Measurements from ENCODE around the gene SLC24A4.

SLC24A4 gene

GRCh38 chr14:92372230-92372629, 49.3 kb downstream of the SLC24A4 start:
- no peak overlapping the region for H3K4me3 ChIP-seq (ENCODE audit: low read length in 2 of 2)
- no peak overlapping the region for H3K4ac ChIP-seq (ENCODE audit: low read length)
- H3K79me1 ChIP-seq (ENCODE audit: low read depth, low read length), result no peaks in the 10 kb centered on the region
- no peak overlapping the region for H2BK12ac ChIP-seq (ENCODE audit: low read length)
- no peak overlapping the region for H4K8ac ChIP-seq (ENCODE audit: low read depth, low read length)
- H3K9me3 ChIP-seq (replicated peaks in 1 of 2; ENCODE audit: control insufficient read depth in 2 of 2, insufficient read depth in 1 of 2, low read depth in 1 of 2, low read length in 2 of 2), result no peaks in the 10 kb centered on the region
- no peak for DNase-seq (ENCODE audit: low spot score)
- H3K27me3 ChIP-seq (ENCODE audit: control insufficient read depth in 3 of 3, insufficient read depth in 3 of 3, low read depth in 1 of 3, low read length in 3 of 3), result no peaks in the 10 kb centered on the region
- H2AFZ ChIP-seq (ENCODE audit: low read length), result no peak overlapping the region
- no peak overlapping the region for H2BK5ac ChIP-seq (ENCODE audit: low read length)
- H3K4me2 ChIP-seq (ENCODE audit: insufficient read depth, low read length, poor library complexity, severe bottlenecking), result no peak overlapping the region
- WGBS, 2 donors (ENCODE audit: extremely low coverage in 2 of 2, insufficient read length in 2 of 2, insufficient replicate concordance in 1 of 2), result no CpG with 5 or more reads among the region's 2 CpGs
- no peak overlapping the region for H3K9ac ChIP-seq (ENCODE audit: low read depth, low read length, poor library complexity)
- no peak overlapping the region for H3K23ac ChIP-seq (ENCODE audit: low read depth, low read length, poor library complexity)
- no peaks in the 10 kb centered on the region for H3K4me1 ChIP-seq (ENCODE audit: control insufficient read depth in 2 of 2, insufficient read depth in 1 of 2, low read depth in 1 of 2, low read length in 2 of 2)
- H2BK120ac ChIP-seq (ENCODE audit: low read depth, low read length), result no peak overlapping the region
- no peak overlapping the region for H2AK5ac ChIP-seq (ENCODE audit: low read depth, low read length)
- no peak overlapping the region for H3K14ac ChIP-seq (ENCODE audit: low read length)
- H3K27ac ChIP-seq (replicated peaks; ENCODE audit: low read length), result no peak overlapping the region
- no peaks in the 10 kb centered on the region for H3K36me3 ChIP-seq (replicated peaks in 1 of 2; ENCODE audit: control insufficient read depth in 2 of 2, insufficient read depth in 2 of 2, low read length in 2 of 2)
- H3K18ac ChIP-seq (ENCODE audit: low read length), result no peak overlapping the region
- no peak overlapping the region for H2BK15ac ChIP-seq (ENCODE audit: low read length)
- H4K91ac ChIP-seq (ENCODE audit: low read depth, low read length, poor library complexity), result no peak overlapping the region

GRCh38 chr14:92373336-92373735, 50.4 kb downstream of the SLC24A4 start:
- H3K27me3 ChIP-seq (ENCODE audit: control insufficient read depth in 3 of 3, insufficient read depth in 3 of 3, low read depth in 1 of 3, low read length in 3 of 3), result no peaks in the 10 kb centered on the region
- no peak overlapping the region for H4K8ac ChIP-seq (ENCODE audit: low read depth, low read length)
- no peak for DNase-seq (ENCODE audit: low spot score)
- no peak overlapping the region for H3K18ac ChIP-seq (ENCODE audit: low read length)
- no peak overlapping the region for H2BK120ac ChIP-seq (ENCODE audit: low read depth, low read length)
- H3K36me3 ChIP-seq (replicated peaks in 1 of 2; ENCODE audit: control insufficient read depth in 2 of 2, insufficient read depth in 2 of 2, low read length in 2 of 2), result no peaks in the 10 kb centered on the region
- H3K4me3 ChIP-seq (ENCODE audit: low read length in 2 of 2), result no peak overlapping the region
- H2AK5ac ChIP-seq (ENCODE audit: low read depth, low read length), result no peak overlapping the region
- no peaks in the 10 kb centered on the region for H3K4me1 ChIP-seq (ENCODE audit: control insufficient read depth in 2 of 2, insufficient read depth in 1 of 2, low read depth in 1 of 2, low read length in 2 of 2)
- no peak overlapping the region for H2BK12ac ChIP-seq (ENCODE audit: low read length)
- no peak overlapping the region for H3K23ac ChIP-seq (ENCODE audit: low read depth, low read length, poor library complexity)
- H4K91ac ChIP-seq (ENCODE audit: low read depth, low read length, poor library complexity), result no peak overlapping the region
- H2BK15ac ChIP-seq (ENCODE audit: low read length), result no peak overlapping the region
- H3K9ac ChIP-seq (ENCODE audit: low read depth, low read length, poor library complexity), result no peak overlapping the region
- H3K27ac ChIP-seq (replicated peaks; ENCODE audit: low read length), result no peak overlapping the region
- H2BK5ac ChIP-seq (ENCODE audit: low read length), result no peak overlapping the region
- no peaks in the 10 kb centered on the region for H3K79me1 ChIP-seq (ENCODE audit: low read depth, low read length)
- no peak overlapping the region for H3K4me2 ChIP-seq (ENCODE audit: insufficient read depth, low read length, poor library complexity, severe bottlenecking)
- no peak overlapping the region for H3K14ac ChIP-seq (ENCODE audit: low read length)
- H2AFZ ChIP-seq (ENCODE audit: low read length), result no peak overlapping the region
- H3K4ac ChIP-seq (ENCODE audit: low read length), result no peak overlapping the region
- no peaks in the 10 kb centered on the region for H3K9me3 ChIP-seq (replicated peaks in 1 of 2; ENCODE audit: control insufficient read depth in 2 of 2, insufficient read depth in 1 of 2, low read depth in 1 of 2, low read length in 2 of 2)
- no CpG with 5 or more reads among the region's 7 CpGs for WGBS, 2 donors (ENCODE audit: extremely low coverage in 2 of 2, insufficient read length in 2 of 2, insufficient replicate concordance in 1 of 2)

GRCh38 chr14:92380131-92380530, 57.2 kb downstream of the SLC24A4 start:
- no peak overlapping the region for H2AFZ ChIP-seq (ENCODE audit: low read length)
- H3K9ac ChIP-seq (ENCODE audit: low read depth, low read length, poor library complexity), result no peak overlapping the region
- no peak overlapping the region for H3K4me2 ChIP-seq (ENCODE audit: insufficient read depth, low read length, poor library complexity, severe bottlenecking)
- H4K91ac ChIP-seq (ENCODE audit: low read depth, low read length, poor library complexity), result no peak overlapping the region
- H3K14ac ChIP-seq (ENCODE audit: low read length), result no peak overlapping the region
- no peak overlapping the region for H2BK15ac ChIP-seq (ENCODE audit: low read length)
- H3K27ac ChIP-seq (replicated peaks; ENCODE audit: low read length), result no peak overlapping the region
- no peak overlapping the region for H2AK5ac ChIP-seq (ENCODE audit: low read depth, low read length)
- H2BK12ac ChIP-seq (ENCODE audit: low read length), result no peak overlapping the region
- no peaks in the 10 kb centered on the region for H3K9me3 ChIP-seq (replicated peaks in 1 of 2; ENCODE audit: control insufficient read depth in 2 of 2, insufficient read depth in 1 of 2, low read depth in 1 of 2, low read length in 2 of 2)
- DNase-seq (ENCODE audit: low spot score), result no peak
- no peak overlapping the region for H4K8ac ChIP-seq (ENCODE audit: low read depth, low read length)
- no peak overlapping the region for H2BK120ac ChIP-seq (ENCODE audit: low read depth, low read length)
- H3K23ac ChIP-seq (ENCODE audit: low read depth, low read length, poor library complexity), result no peak overlapping the region
- H3K36me3 ChIP-seq (replicated peaks in 1 of 2; ENCODE audit: control insufficient read depth in 2 of 2, insufficient read depth in 2 of 2, low read length in 2 of 2), result no peaks in the 10 kb centered on the region
- peak overlapping the region; percentile 19 for H2BK5ac ChIP-seq (ENCODE audit: low read length)
- no peak overlapping the region for H3K4me3 ChIP-seq (ENCODE audit: low read length in 2 of 2)
- no peak overlapping the region for H3K18ac ChIP-seq (ENCODE audit: low read length)
- H3K4ac ChIP-seq (ENCODE audit: low read length), result no peak overlapping the region
- H3K4me1 ChIP-seq (ENCODE audit: control insufficient read depth in 2 of 2, insufficient read depth in 1 of 2, low read depth in 1 of 2, low read length in 2 of 2), result no peaks in the 10 kb centered on the region
- no CpG with 5 or more reads among the region's 10 CpGs for WGBS, 2 donors (ENCODE audit: extremely low coverage in 2 of 2, insufficient read length in 2 of 2, insufficient replicate concordance in 1 of 2)
- H3K79me1 ChIP-seq (ENCODE audit: low read depth, low read length), result no peaks in the 10 kb centered on the region
- H3K27me3 ChIP-seq (ENCODE audit: control insufficient read depth in 3 of 3, insufficient read depth in 3 of 3, low read depth in 1 of 3, low read length in 3 of 3), result peaks cover 0 to 2% (median 0%) of the 10 kb centered on the region in 3 experiments

- Histone ChIP-seq H2AK5ac (ENCODE audit: low read depth, low read length) (no peak overlapping the region), H3K14ac (ENCODE audit: low read length) (peak overlapping the region; percentile 51), H2BK5ac (ENCODE audit: low read length) (peak overlapping the region; percentile 19), H3K27me3 (ENCODE audit: control insufficient read depth in 3 of 3, insufficient read depth in 3 of 3, low read depth in 1 of 3, low read length in 3 of 3) (peaks cover 0 to 2% (median 0%) of the 10 kb centered on the region in 3 experiments), H2BK15ac (ENCODE audit: low read length) (peak overlapping the region; percentile 69), H3K9me3 (replicated peaks in 1 of 2; ENCODE audit: control insufficient read depth in 2 of 2, insufficient read depth in 1 of 2, low read depth in 1 of 2, low read length in 2 of 2) (no peaks in the 10 kb centered on the region), H2BK12ac (ENCODE audit: low read length) (no peak overlapping the region), H3K4me3 (ENCODE audit: low read length in 2 of 2) (no peak overlapping the region), H3K23ac (ENCODE audit: low read depth, low read length, poor library complexity) (no peak overlapping the region), H4K8ac (ENCODE audit: low read depth, low read length) (no peak overlapping the region), H3K4me1 (ENCODE audit: control insufficient read depth in 2 of 2, insufficient read depth in 1 of 2, low read depth in 1 of 2, low read length in 2 of 2) (no peaks in the 10 kb centered on the region), H3K4me2 (ENCODE audit: insufficient read depth, low read length, poor library complexity, severe bottlenecking) (no peak overlapping the region), H3K27ac (replicated peaks; ENCODE audit: low read length) (no peak overlapping the region), H3K36me3 (replicated peaks in 1 of 2; ENCODE audit: control insufficient read depth in 2 of 2, insufficient read depth in 2 of 2, low read length in 2 of 2) (no peaks in the 10 kb centered on the region), H3K79me1 (ENCODE audit: low read depth, low read length) (no peaks in the 10 kb centered on the region), H3K18ac (ENCODE audit: low read length) (peak overlapping the region; percentile 74), H3K4ac (ENCODE audit: low read length) (no peak overlapping the region), H3K9ac (ENCODE audit: low read depth, low read length, poor library complexity) (no peak overlapping the region), H2BK120ac (ENCODE audit: low read depth, low read length) (no peak overlapping the region), H2AFZ (ENCODE audit: low read length) (no peak overlapping the region), H4K91ac (ENCODE audit: low read depth, low read length, poor library complexity) (no peak overlapping the region)
- WGBS, 2 donors (ENCODE audit: extremely low coverage in 2 of 2, insufficient read length in 2 of 2, insufficient replicate concordance in 1 of 2), result no CpG with 5 or more reads among the region's 9 CpGs
- no peak for DNase-seq (ENCODE audit: low spot score)
Observed at GRCh38 chr14:92380582-92380981, 57.6 kb downstream of the SLC24A4 start.
